Vagina (tissue), 2 donors: ENCODE measurements around the gene FAM200B.

Source experiments
- CTCF ChIP-seq, 3 experiments: fragments of 450-650 bp in 2 of 3; fragments of 200-600 bp in 1 of 3; sonication (generic) in 1 of 3; IDR thresholded peaks; one replicate each; pipeline ENCODE4 v1.5.1; 2017 to 2019; ENCODE audit warnings: antibody characterized with exemption in 3 of 3, mild to moderate bottlenecking in 2 of 3, moderate library complexity in 2 of 3
- POLR2A ChIP-seq, 2 donors: fragments of 450-650 bp; IDR thresholded peaks; one replicate each; pipeline ENCODE4 v1.6.1; 2017; ENCODE audit warnings: antibody characterized with exemption in 2 of 2, mild to moderate bottlenecking in 2 of 2, moderate library complexity in 2 of 2
- POLR2AphosphoS5 ChIP-seq, 2 donors: sonication (generic); formaldehyde crosslinking; IDR thresholded peaks; one replicate each; pipeline ENCODE4 v1.9.0; 2017; ENCODE audit warnings: antibody characterized with exemption in 2 of 2, mild to moderate bottlenecking in 2 of 2, low read depth in 1 of 2; ENCODE audit not compliant: insufficient read depth in 1 of 2

- no peak for TF ChIP-seq POLR2AphosphoS5 (IDR thresholded peaks at IDR 0.05; ENCODE audit: insufficient read depth in 1 of 2, low read depth in 1 of 2)
- no peak for TF ChIP-seq CTCF (IDR thresholded peaks at IDR 0.05)
- TF ChIP-seq POLR2A (IDR thresholded peaks at IDR 0.05): no peak
Measured at GRCh38 chr4:15673337-15673736, 8.3 kb upstream of the FAM200B start.
